Skin epidermis (tissue), 12 donors: ENCODE results near the gene SMYD2.
"Not testable (repeated sequence)": the region's sequence is repeated elsewhere in the genome, so short reads cannot be mapped to it uniquely, and the experiment has no call there.

Experiments
- H3K27ac ChIP-seq, 21 experiments: fragments of 200-600 bp; sonication (generic) in 11 of 21; one replicate each; pipeline ENCODE4 v1.5.0; 2020; ENCODE audit warnings: mild to moderate bottlenecking in 3 of 21, inconsistent platforms in 2 of 21, moderate library complexity in 2 of 21
- H3K4me3 ChIP-seq, 7 experiments: fragments of 200-600 bp; sonication (generic) in 2 of 7; one replicate each; pipeline ENCODE4 v1.5.0; 2020; ENCODE audit warnings: inconsistent platforms in 2 of 7, mild to moderate bottlenecking in 2 of 7, moderate library complexity in 1 of 7

Gene SMYD2

GRCh38 chr1:214271174-214271858 lies 9.6 kb upstream of the SMYD2 start:
- H3K27ac ChIP-seq, result no peak overlapping the region
- no peak overlapping the region for H3K4me3 ChIP-seq

- no peak overlapping the region for H3K27ac ChIP-seq
- no peak overlapping the region for H3K4me3 ChIP-seq
Observed at GRCh38 chr1:214271995-214272731, 8.8 kb upstream of the SMYD2 start.

- H3K27ac ChIP-seq, result no peak overlapping the region
- no peak overlapping the region for H3K4me3 ChIP-seq
Observed at GRCh38 chr1:214272964-214273533, 7.9 kb upstream of the SMYD2 start.

- H3K4me3 ChIP-seq, H3K27ac ChIP-seq: not testable (repeated sequence)
Observed at GRCh38 chr1:214275700-214276099, 5.3 kb upstream of the SMYD2 start.

GRCh38 chr1:214276786-214277185 lies 4.2 kb upstream of the SMYD2 start:
- no peak overlapping the region for H3K4me3 ChIP-seq
- H3K27ac ChIP-seq, result no peak overlapping the region

- no peak overlapping the region for H3K4me3 ChIP-seq
- H3K27ac ChIP-seq, result no peak overlapping the region
Observed at GRCh38 chr1:214277704-214278635, 3.0 kb upstream of the SMYD2 start.

- peak overlapping the region; percentile 58 to 93 (median 77) for H3K4me3 ChIP-seq
- H3K27ac ChIP-seq, result peak overlapping the region; percentile 67 to 97 (median 93)
Observed at GRCh38 chr1:214280386-214281020, 456 bp upstream of the SMYD2 start.

GRCh38 chr1:214281720-214282629 lies 1.0 kb downstream of the SMYD2 start:
- peak overlapping the region; percentile 58 to 93 (median 77) for H3K4me3 ChIP-seq
- H3K27ac ChIP-seq, result peak overlapping the region in 20 of 21 experiments; percentile 67 to 97 (median 93)

GRCh38 chr1:214282630-214283242 lies 1.8 kb downstream of the SMYD2 start:
- Histone ChIP-seq H3K27ac (peak overlapping the region in 1 of 21 experiments; percentile 97), H3K4me3 (no peak overlapping the region)

- H3K27ac ChIP-seq, result no peak overlapping the region
- no peak overlapping the region for H3K4me3 ChIP-seq
Observed at GRCh38 chr1:214285610-214286440, 4.9 kb downstream of the SMYD2 start.

GRCh38 chr1:214287884-214288283 lies 6.9 kb downstream of the SMYD2 start:
- Histone ChIP-seq H3K4me3 (no peak overlapping the region), H3K27ac (no peak overlapping the region)

- H3K4me3 ChIP-seq, result no peak overlapping the region
- no peak overlapping the region for H3K27ac ChIP-seq
Observed at GRCh38 chr1:214289574-214290272, 8.8 kb downstream of the SMYD2 start.

GRCh38 chr1:214290424-214291037 lies 9.6 kb downstream of the SMYD2 start:
- Histone ChIP-seq H3K27ac (no peak overlapping the region), H3K4me3 (no peak overlapping the region)

- H3K4me3 ChIP-seq, result no peak overlapping the region
- no peak overlapping the region for H3K27ac ChIP-seq
Observed at GRCh38 chr1:214292322-214292721, 11.4 kb downstream of the SMYD2 start.

- H3K4me3 ChIP-seq, result no peak overlapping the region
- no peak overlapping the region for H3K27ac ChIP-seq
Observed at GRCh38 chr1:214295934-214296333, 15.0 kb downstream of the SMYD2 start.
